ENCODE results near the gene FBLN1.

Gene FBLN1

DNA sequence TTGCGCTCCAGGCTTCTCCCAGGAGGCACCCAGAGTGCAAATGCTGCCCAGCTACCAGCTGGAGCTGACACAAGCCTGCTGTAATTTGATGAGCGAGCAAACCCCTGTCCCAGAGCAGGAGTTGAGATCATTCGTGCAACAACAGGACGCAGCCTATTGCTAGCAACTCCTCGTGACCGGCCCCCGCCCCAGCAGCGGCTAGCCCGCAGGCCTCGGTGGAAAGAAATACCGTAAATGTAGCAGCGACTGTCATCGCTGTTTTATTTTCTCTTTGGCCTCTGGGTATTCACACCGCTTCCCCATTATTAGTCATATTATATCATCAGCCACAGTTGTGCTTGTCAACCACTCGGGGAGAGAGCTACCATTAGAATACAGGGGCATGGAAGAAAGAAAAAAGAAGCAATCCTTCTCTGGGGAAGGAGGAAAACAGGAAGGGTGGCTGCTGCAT lies 109.8 kb downstream of the FBLN1 start:
- in situ Hi-C loops (cut with MboI; ENCODE audit: low pct_unique_long_range_greater_than_20kb, low sequenced_read_pairs, unreplicated experiment), result no loop called here
- TF ChIP-seq, protein P1, sequence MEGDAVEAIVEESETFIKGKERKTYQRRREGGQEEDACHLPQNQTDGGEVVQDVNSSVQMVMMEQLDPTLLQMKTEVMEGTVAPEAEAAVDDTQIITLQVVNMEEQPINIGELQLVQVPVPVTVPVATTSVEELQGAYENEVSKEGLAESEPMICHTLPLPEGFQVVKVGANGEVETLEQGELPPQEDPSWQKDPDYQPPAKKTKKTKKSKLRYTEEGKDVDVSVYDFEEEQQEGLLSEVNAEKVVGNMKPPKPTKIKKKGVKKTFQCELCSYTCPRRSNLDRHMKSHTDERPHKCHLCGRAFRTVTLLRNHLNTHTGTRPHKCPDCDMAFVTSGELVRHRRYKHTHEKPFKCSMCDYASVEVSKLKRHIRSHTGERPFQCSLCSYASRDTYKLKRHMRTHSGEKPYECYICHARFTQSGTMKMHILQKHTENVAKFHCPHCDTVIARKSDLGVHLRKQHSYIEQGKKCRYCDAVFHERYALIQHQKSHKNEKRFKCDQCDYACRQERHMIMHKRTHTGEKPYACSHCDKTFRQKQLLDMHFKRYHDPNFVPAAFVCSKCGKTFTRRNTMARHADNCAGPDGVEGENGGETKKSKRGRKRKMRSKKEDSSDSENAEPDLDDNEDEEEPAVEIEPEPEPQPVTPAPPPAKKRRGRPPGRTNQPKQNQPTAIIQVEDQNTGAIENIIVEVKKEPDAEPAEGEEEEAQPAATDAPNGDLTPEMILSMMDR (IDR thresholded peaks at IDR 0.05; ENCODE audit: extremely low read depth, insufficient read depth, missing control alignments), result no peak
- DNase-seq (ENCODE audit: low spot score), result no peak

DNA sequence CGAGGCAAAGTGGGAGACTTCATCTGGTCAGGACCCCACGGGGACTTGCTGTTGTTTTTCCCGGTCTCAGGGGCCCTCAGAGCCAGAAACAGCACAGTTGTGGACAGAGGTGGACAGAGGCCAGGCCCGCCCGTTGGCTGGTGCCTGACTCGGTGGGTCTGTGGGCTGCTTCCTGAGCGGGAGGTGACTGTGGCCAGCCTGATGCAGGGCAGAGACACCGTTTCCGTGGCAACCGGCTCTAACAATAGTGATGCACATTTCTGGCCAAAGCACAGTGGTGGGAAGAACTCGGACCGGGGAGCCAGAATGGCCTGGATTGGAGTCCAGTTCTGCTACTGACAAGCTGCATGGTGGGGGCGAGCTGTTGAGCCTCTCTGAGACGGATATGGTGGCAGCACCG lies 110.3 kb downstream of the FBLN1 start:
- in situ Hi-C loops (cut with MboI; ENCODE audit: low pct_unique_long_range_greater_than_20kb, low sequenced_read_pairs, unreplicated experiment), result no loop called here
- TF ChIP-seq, protein P1 (IDR thresholded peaks at IDR 0.05; ENCODE audit: extremely low read depth, insufficient read depth, missing control alignments), result no peak

DNA sequence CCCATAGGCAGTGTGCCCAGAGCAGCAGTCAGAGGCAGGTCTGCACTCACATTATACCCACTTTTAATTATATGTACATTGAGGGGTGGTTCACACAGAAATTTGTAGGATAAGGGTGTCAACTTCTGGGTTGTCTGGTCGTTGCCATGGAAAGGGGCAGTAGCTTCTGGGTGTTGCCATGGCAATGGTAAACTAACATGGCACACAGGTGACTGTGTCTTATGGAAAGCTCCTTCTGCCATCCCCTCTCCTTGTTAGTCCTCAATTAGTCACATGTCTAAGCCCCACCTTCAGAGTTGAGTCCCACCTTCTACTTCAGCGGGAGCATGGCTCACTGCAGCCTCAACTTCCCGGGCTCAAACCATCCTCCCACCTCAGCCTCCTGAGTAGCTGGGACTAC lies 112.7 kb downstream of the FBLN1 start:
- TF ChIP-seq, protein P1 (IDR thresholded peaks at IDR 0.05; ENCODE audit: extremely low read depth, insufficient read depth, missing control alignments), result no peak
- no peak for DNase-seq (ENCODE audit: low spot score)
- in situ Hi-C loops (cut with MboI; ENCODE audit: low pct_unique_long_range_greater_than_20kb, low sequenced_read_pairs, unreplicated experiment), result no loop called here

More for the DNA sequence above, 110.3 kb downstream of the FBLN1 start:
- DNase-seq (ENCODE audit: low spot score), result no peak

DNA sequence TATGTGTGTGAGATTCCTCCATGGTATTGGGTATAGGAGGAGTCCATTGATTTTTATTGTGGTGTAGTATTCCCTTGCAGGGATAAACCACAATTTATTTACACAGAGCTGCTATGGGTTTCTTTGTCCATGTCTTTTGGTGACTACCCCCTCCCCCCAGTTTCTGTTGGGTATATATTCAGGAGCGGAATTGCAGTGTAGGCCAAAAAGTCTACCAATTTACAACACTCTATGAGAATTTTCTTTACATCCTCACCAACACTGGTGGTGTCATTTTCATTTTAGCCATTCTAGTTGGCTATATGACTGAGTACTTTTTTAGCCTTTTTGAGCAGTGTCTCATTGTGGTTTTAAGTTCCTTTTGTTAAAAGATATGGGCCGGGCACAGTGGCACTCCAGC lies 113.7 kb downstream of the FBLN1 start:
- TF ChIP-seq, protein P1 (IDR thresholded peaks at IDR 0.05; ENCODE audit: extremely low read depth, insufficient read depth, missing control alignments), result no peak
- in situ Hi-C loops (cut with MboI; ENCODE audit: low pct_unique_long_range_greater_than_20kb, low sequenced_read_pairs, unreplicated experiment), result no loop called here
- no peak for DNase-seq (ENCODE audit: low spot score)

DNA sequence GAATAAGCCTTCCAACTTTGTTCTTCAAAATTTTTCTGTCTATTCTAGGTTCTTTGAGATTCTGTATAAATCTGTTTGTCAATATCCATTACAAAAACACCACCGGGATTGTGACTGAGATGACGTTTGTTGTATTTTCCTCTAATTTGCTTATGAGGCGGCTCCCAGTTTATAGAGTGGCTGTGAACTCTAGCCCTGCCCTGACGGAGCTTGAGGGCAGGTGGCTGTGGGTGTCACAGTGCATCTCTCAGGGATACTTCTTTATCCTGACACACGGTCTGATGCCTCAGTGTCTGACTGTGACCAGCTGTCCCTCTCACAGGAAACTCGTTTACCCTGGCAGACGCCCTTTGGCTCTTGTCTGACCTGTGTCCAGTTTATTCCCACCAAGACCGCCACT lies 115.3 kb downstream of the FBLN1 start:
- TF ChIP-seq, protein P1 (IDR thresholded peaks at IDR 0.05; ENCODE audit: extremely low read depth, insufficient read depth, missing control alignments), result no peak
- in situ Hi-C loops (cut with MboI; ENCODE audit: low pct_unique_long_range_greater_than_20kb, low sequenced_read_pairs, unreplicated experiment), result no loop called here

DNA sequence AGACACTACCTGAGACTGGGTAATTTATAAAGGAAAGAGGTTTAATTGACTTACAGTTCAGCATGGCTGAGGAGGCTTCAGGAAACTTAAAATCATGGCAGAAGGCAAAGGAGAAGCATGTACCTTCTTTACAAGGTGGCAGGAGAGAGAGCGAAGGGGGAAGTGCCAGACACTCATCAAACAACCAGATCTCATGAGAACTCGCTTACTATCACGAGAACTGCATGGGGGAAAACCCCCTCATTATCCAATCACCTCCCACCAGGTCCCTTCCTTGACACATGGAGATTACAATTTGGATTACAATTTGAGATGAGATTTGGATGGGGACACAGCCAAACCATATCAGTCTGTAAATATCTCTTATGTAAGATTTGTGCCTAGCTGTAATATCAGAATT lies 118.0 kb downstream of the FBLN1 start:
- TF ChIP-seq, protein P1 (IDR thresholded peaks at IDR 0.05; ENCODE audit: extremely low read depth, insufficient read depth, missing control alignments), result no peak
- in situ Hi-C loops (cut with MboI; ENCODE audit: low pct_unique_long_range_greater_than_20kb, low sequenced_read_pairs, unreplicated experiment), result no loop called here
- no peak for DNase-seq (ENCODE audit: low spot score)

More for the DNA sequence above, 115.3 kb downstream of the FBLN1 start:
- DNase-seq (ENCODE audit: low spot score), result no peak
